Transverse colon (tissue), 3 donors: ENCODE measurements around the gene S100PBP.

ENCODE experiments used
- CTCF ChIP-seq, 5 experiments: fragments of 200-600 bp in 3 of 5; fragments of 450-650 bp in 2 of 5; sonication (generic) in 3 of 5; IDR thresholded peaks; 1 replicate in 2 of 5; 2 replicates in 3 of 5; pipeline ENCODE4 v1.5.1; 2016 to 2017; ENCODE audit warnings: antibody characterized with exemption in 5 of 5, inconsistent platforms in 3 of 5, mild to moderate bottlenecking in 2 of 5, moderate library complexity in 1 of 5
- POLR2A ChIP-seq: fragments of 450-650 bp; IDR thresholded peaks from one replicate; pipeline ENCODE4 v1.6.1; 2016; ENCODE audit warnings: antibody characterized with exemption, mild to moderate bottlenecking, moderate library complexity

- TF ChIP-seq POLR2A (no peak), CTCF (IDR thresholded peaks at IDR 0.05) (no peak)
Measured at GRCh38 chr1:32873484-32873883, 56.0 kb downstream of the S100PBP start.
